Measurements from ENCODE around the gene ZBTB20.

DNA sequence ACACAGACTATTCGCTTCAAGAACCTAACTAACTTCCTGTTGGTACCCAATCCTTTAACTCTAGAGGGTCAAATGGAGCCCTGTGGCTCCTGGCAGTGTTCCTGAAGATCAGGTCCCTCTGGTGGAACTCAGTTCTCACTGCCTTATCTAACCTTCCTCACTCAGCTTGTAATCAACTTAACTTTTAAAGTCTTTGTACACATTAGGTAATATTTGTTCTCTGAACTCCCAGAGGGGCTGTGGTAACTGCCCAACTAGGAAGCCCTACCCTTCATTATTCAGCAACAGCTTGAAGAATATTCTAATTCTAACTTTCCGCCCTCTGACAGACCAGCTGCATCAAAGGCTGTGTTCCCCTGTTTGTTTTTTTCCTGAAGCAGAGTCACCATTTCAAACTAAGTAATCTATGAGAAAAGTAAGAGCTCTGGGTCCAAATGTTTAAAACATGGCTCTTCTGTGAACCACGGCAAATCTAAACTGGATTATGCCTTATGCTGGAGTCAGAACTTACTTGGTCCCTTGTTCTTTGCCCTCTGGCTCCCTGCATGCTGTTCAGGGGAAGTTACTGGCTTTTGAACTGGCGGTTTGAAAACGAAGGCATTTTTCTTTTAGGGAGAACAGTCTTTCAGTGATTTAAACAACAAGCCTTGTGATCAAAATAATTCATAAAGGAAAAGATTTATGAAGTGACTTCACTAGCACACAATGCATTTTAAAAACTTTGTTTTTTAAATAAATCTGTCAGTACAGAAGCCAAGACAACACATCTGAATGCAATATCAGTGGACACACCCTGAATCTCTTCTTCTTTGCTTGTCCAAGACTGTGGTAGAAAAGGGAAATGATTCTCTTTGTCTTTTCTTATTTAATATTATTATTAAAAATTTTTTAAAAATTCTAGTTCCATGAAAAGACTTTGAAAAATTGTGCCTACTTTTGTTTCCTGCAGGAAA is 487.7 kb downstream of the ZBTB20 start:
- TF ChIP-seq CTCF (IDR thresholded peaks at IDR 0.05) = no peak
- no peak for TF ChIP-seq POLR2A (IDR thresholded peaks at IDR 0.05)

Data from right lobe of liver (tissue), 4 donors.